HCT116 (cell line): ENCODE results near the gene STAP2. TPM values are rescaled to one million over a fixed set of nuclear protein-coding genes. Genes with fewer than 3 reads are reported as not detected.

Experiments used
- ATAC-seq: fragments of 200-7000 bp; cut with Tn5 transposase; 2 replicates; pipeline ENCODE4 v1.9.1; 2020; ENCODE audit warnings: mild to moderate bottlenecking, moderate library complexity
- BruUV-seq: library from RNA; stranded (reverse); fragments of 400-500 nt; replicated peaks from 2 replicates; lab custom pipeline; 2021; lab: Mats Ljungman, UMichigan
- CTCF ChIA-PET: fragments of 300-600 bp; sonication (Branson Sonifier 250); formaldehyde crosslinking; loops from one replicate; lab custom pipeline; 2021; ENCODE audit warnings: antibody characterized with exemption; lab: Charles Lee
- POLR2A ChIA-PET: fragments of 300-600, 350-600 bp; sonication (Branson Sonifier 250); formaldehyde crosslinking; loops from one replicate; lab custom pipeline; 2021; ENCODE audit warnings: antibody characterized with exemption; lab: Charles Lee
- RAD21 ChIA-PET, 2 experiments: fragments of 300-600 bp; sonication (Branson Sonifier 250); formaldehyde crosslinking; loops; one replicate each; lab custom pipeline; 2023; ENCODE audit warnings: low total read pairs in 2 of 2; ENCODE audit not compliant: uncharacterized antibody in 2 of 2, unreplicated experiment in 2 of 2, low non-redundant PET in 1 of 2; lab: Charles Lee
- DNase-seq: peaks from one replicate; pipeline ENCODE4 v3.0.0-alpha.2; 2010; ENCODE audit warnings: low read depth, low spot score
- H2AFZ ChIP-seq: fragments of 200-600 bp; shearing (Covaris generic), sonication (generic); 2 replicates; pipeline ENCODE4 v1.6.1; 2017; ENCODE audit warnings: low read depth, mixed run types, mixed read lengths, antibody characterized with exemption, low read length; ENCODE audit not compliant: poor library complexity, severe bottlenecking
- H3K27ac ChIP-seq: 2 replicates; pipeline ENCODE4 v1.5.1; 2012; ENCODE audit warnings: low read depth, low read length
- H3K27me3 ChIP-seq: fragments of 200-600 bp; sonication (generic); 2 replicates; pipeline ENCODE4 v1.6.1; 2016; ENCODE audit warnings: mixed run types, low read length, mixed read lengths; ENCODE audit not compliant: insufficient read depth
- H3K36me3 ChIP-seq, 2 experiments: fragments of 200-500 bp in 1 of 2; fragments of 200-600 bp in 1 of 2; sonication (Bioruptor generic) in 1 of 2; sonication (generic) in 1 of 2; 2 replicates each; pipeline versions ENCODE4 v1.5.1 to v1.6.1; 2014 to 2016; ENCODE audit warnings: low read length in 2 of 2, inconsistent platforms in 1 of 2, mixed read lengths in 1 of 2, mixed run types in 1 of 2; ENCODE audit not compliant: insufficient read depth in 2 of 2, control insufficient read depth in 1 of 2
- H3K4me1 ChIP-seq, 2 experiments: fragments of 200-600 bp in 1 of 2; sonication (generic) in 1 of 2; 2 replicates each; pipeline versions ENCODE4 v1.5.1 to v1.6.1; 2012 to 2017; ENCODE audit warnings: low read length in 2 of 2, inconsistent platforms in 1 of 2, mild to moderate bottlenecking in 1 of 2, mixed read lengths in 1 of 2, mixed run types in 1 of 2, moderate library complexity in 1 of 2; ENCODE audit not compliant: insufficient read depth in 2 of 2, control insufficient read depth in 1 of 2
- H3K4me2 ChIP-seq: fragments of 200-600 bp; sonication (generic); 2 replicates; pipeline ENCODE4 v1.6.1; 2017; ENCODE audit warnings: mixed run types, low read length, mixed read lengths
- H3K4me3 ChIP-seq, 2 experiments: fragments of 200-600 bp in 1 of 2; sonication (generic) in 1 of 2; replicated peaks in 1 of 2; 2 replicates each; pipeline ENCODE4 v1.5.1; 2011 to 2016; ENCODE audit warnings: low read length in 2 of 2, control low read depth in 1 of 2, low read depth in 1 of 2, mild to moderate bottlenecking in 1 of 2, mixed read lengths in 1 of 2, mixed run types in 1 of 2
- H3K79me2 ChIP-seq: fragments of 200-600 bp; sonication (generic); 2 replicates; pipeline ENCODE4 v1.6.1; 2017; ENCODE audit warnings: mild to moderate bottlenecking, mixed run types, low read length, moderate library complexity, mixed read lengths; ENCODE audit not compliant: insufficient read depth
- H3K9ac ChIP-seq: fragments of 200-600 bp; sonication (generic); 2 replicates; pipeline ENCODE4 v1.6.1; 2016; ENCODE audit warnings: low read length, mixed read lengths
- H3K9me2 ChIP-seq: fragments of 200-600 bp; sonication (generic), shearing (Covaris generic); 2 replicates; pipeline ENCODE4 v1.6.1; 2017; ENCODE audit warnings: mixed run types, mild to moderate bottlenecking, moderate library complexity; ENCODE audit not compliant: insufficient read depth
- H3K9me3 ChIP-seq, 2 experiments: fragments of 200-500 bp in 1 of 2; fragments of 200-600 bp in 1 of 2; sonication (Bioruptor generic) in 1 of 2; sonication (generic) in 1 of 2; 2 replicates each; pipeline ENCODE4 v1.6.1; 2014 to 2017; ENCODE audit warnings: low read length in 2 of 2, mixed read lengths in 2 of 2, inconsistent platforms in 1 of 2, low read depth in 1 of 2, mild to moderate bottlenecking in 1 of 2, mixed run types in 1 of 2, moderate library complexity in 1 of 2; ENCODE audit not compliant: control insufficient read depth in 1 of 2, insufficient read depth in 1 of 2
- H4K20me1 ChIP-seq: fragments of 200-600 bp; sonication (generic), shearing (Covaris generic); 2 replicates; pipeline ENCODE4 v1.6.1; 2017; ENCODE audit warnings: mixed run types, mild to moderate bottlenecking, moderate library complexity; ENCODE audit not compliant: insufficient read depth
- EGR1 ChIP-seq: IDR thresholded peaks from 2 replicates; pipeline ENCODE4 v1.6.1; 2012; ENCODE audit warnings: low read depth
- EZH2 ChIP-seq: fragments of 200-600 bp; sonication (generic); IDR thresholded peaks from 2 replicates; pipeline ENCODE4 v1.6.1; 2017; ENCODE audit warnings: antibody characterized with exemption, mixed run types
- EZH2phosphoT487 ChIP-seq: fragments of 200-600 bp; IDR thresholded peaks from 2 replicates; pipeline ENCODE4 v1.6.1; 2018; ENCODE audit warnings: antibody characterized with exemption, borderline replicate concordance
- FOSL1 ChIP-seq: IDR thresholded peaks from 2 replicates; pipeline ENCODE4 v1.6.1; 2012; ENCODE audit warnings: low read depth
- JUND ChIP-seq: IDR thresholded peaks from 2 replicates; pipeline ENCODE4 v1.6.1; 2012
- SIN3A ChIP-seq: IDR thresholded peaks from 2 replicates; pipeline ENCODE4 v1.6.1; 2012; ENCODE audit warnings: low read depth
- SP1 ChIP-seq: IDR thresholded peaks from 2 replicates; pipeline ENCODE4 v1.6.1; 2012; ENCODE audit warnings: low read depth
- YY1 ChIP-seq: IDR thresholded peaks from 2 replicates; pipeline ENCODE4 v1.6.1; 2011; ENCODE audit warnings: low read length, low read depth, moderate library complexity, mild to moderate bottlenecking; ENCODE audit not compliant: insufficient replicate concordance; ENCODE audit errors: extremely low read depth
- ZFX ChIP-seq: fragments of 450-650 bp; IDR thresholded peaks from 2 replicates; pipeline ENCODE4 v1.6.1; 2017
- ZNF274 ChIP-seq: fragments of 200-500 bp; sonication (Bioruptor generic); IDR thresholded peaks from 2 replicates; pipeline ENCODE4 v1.6.1; 2014; ENCODE audit warnings: mild to moderate bottlenecking, low read depth, low read length, inconsistent platforms
- intact Hi-C: fragments of 100-400 bp; cut with micrococcal nuclease; formaldehyde crosslinking; loops from 2 replicates; pipeline ENCODE4 v1.10.0; 2022
- total RNA-seq: library from RNA; stranded (reverse); gene quantifications from one replicate; pipeline ENCODE4 v1.2.1, GENCODE V29; 2021; ENCODE audit not compliant: unreplicated experiment
- TF ChIP-seq, protein P1 (sequence below), 3 experiments: fragments of 200-600 bp in 1 of 3; sonication (generic) in 1 of 3; IDR thresholded peaks in 2 of 3; conservative IDR thresholded peaks in 1 of 3; 2 replicates each; pipeline ENCODE4 v1.5.1; 2012 to 2017; ENCODE audit warnings: low read depth in 2 of 3, low read length in 2 of 3, antibody characterized with exemption in 1 of 3, borderline replicate concordance in 1 of 3, control low read depth in 1 of 3, mild to moderate bottlenecking in 1 of 3, mixed read lengths in 1 of 3, mixed run types in 1 of 3, moderate library complexity in 1 of 3; ENCODE audit not compliant: insufficient read depth in 1 of 3
- TF ChIP-seq, protein P2 (sequence below): IDR thresholded peaks from 2 replicates; pipeline ENCODE4 v1.6.1; 2011; ENCODE audit warnings: mild to moderate bottlenecking, low read length, moderate library complexity; ENCODE audit not compliant: insufficient replicate concordance; ENCODE audit errors: extremely low read depth
- TF ChIP-seq, protein P3 (sequence below): IDR thresholded peaks from 2 replicates; pipeline ENCODE4 v1.6.1; 2012

Gene STAP2
- total RNA-seq, 1 experiment from 2014 or later: 2.1 TPM

DNA sequence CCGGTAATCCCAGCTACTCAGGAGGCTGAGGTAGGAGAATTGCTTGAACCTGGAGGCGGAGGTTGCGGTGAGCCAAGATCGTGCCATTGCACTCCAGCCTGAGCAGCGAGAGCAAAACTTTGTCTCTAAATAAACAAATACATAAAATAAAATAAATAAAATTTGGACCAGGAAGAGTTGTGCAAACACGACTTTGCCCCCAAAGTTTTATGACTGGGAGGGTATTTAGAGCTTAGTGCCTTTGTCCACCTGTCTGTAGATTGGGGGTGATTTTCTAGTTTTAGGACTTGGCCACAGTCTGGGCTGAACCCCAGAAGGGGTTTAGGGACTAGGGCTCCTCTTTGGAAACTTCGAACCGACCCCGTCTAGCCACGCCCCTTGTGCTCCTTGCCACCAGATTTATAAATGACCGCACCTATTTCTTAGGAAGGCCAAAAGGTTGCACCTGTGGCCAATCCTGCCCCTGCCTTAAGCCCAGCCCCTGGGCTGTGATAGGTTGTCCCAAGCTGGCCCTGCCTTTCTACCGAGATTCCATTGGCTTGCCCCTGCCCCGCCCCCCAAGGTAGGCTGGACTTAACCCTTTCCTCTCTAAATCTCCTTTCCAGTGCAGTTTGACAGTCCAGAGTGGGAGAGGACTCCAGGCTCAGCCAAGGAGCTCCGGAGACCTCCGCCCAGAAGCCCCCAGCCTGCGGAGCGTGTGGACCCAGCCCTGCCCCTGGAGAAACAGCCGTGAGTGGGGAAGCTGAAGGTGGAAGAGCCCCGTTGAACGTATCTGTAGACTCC is 54.3 kb downstream of the STAP2 start:
- ATAC-seq (peak; percentile 83), DNase-seq (peak; percentile 77)
- TF ChIP-seq SP1: peak; percentile 61
- no peak for TF ChIP-seq EGR1
- intact Hi-C loops: no loop called here
- H3K4me2 ChIP-seq: peak overlapping the region; percentile 63
- H3K9me2 ChIP-seq: no peaks in the 10 kb centered on the region
- peak overlapping the region; percentile 16 to 35; a peak in 3 of 4 replicates for H3K4me3 ChIP-seq
- H2AFZ ChIP-seq: peak overlapping the region; percentile 61
- no peak overlapping the region for H3K27ac ChIP-seq
- H3K9me3 ChIP-seq: no peaks in the 10 kb centered on the region
- peaks cover 12 to 38% of the 10 kb centered on the region in 2 experiments; a peak in 3 of 4 replicates for H3K4me1 ChIP-seq
- H3K36me3 ChIP-seq: no peaks in the 10 kb centered on the region
- no peaks in the 10 kb centered on the region for H3K27me3 ChIP-seq
- no TSS peak for BruUV-seq
- RAD21 ChIA-PET: no interaction called here
- no peaks in the 10 kb centered on the region for H3K79me2 ChIP-seq
- CTCF ChIA-PET: interaction anchor here (1.4 kb wide), 1 partner anchor 17 kb away, joined by 6 read pairs; no protein-coding TSS in a partner anchor
- H4K20me1 ChIP-seq: no peaks in the 10 kb centered on the region
- no peak overlapping the region for H3K9ac ChIP-seq
- POLR2A ChIA-PET: interaction anchor here (0.5 kb wide), 1 partner anchor 562 kb away, joined by 3 read pairs; no protein-coding TSS in a partner anchor

DNA sequence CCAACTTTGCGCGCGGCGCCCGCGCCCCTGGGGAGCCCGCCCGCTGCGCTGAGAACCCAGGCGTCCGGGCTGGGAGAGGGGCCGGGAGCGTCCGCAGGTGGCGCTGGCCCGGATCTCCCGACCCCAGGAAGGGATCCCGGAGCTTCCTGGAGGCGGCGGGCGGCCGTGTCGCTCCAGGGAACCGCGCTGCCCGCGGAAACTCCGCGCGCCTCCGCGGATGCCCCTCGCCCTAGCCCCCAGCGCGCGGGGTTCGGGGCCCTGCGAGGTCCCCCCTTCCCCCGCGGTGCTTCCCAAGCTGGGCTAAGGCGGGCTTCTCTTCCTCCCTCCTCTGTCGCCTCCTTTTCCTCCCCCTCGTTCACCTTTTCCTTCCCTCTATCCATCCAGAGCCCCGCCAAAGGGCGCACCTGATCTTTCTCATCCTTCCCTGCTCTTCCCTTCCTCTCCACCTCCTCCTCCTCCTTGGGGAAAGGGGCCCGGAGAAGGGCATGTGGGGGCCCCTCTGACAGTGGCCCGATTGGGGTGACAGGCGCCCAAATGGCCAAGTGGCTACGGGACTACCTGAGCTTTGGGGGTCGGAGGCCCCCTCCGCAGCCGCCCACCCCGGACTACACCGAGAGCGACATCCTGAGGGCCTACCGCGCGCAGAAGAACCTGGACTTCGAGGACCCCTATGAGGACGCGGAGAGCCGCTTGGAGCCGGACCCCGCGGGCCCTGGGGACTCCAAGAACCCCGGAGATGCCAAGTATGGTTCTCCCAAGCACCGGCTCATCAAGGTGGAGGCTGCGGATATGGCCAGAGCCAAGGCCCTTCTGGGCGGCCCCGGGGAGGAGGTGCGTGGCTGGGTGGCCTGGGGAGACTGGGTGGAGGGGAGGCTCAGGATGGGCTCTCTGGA is 58.9 kb downstream of the STAP2 start:
- H3K4me3 ChIP-seq: no peak overlapping the region
- POLR2A ChIA-PET: no interaction called here
- ATAC-seq (no peak), DNase-seq (no peak)
- H3K79me2 ChIP-seq: no peaks in the 10 kb centered on the region
- H3K27ac ChIP-seq: no peak overlapping the region
- no peaks in the 10 kb centered on the region for H4K20me1 ChIP-seq
- no peaks in the 10 kb centered on the region for H3K9me3 ChIP-seq
- intact Hi-C loops: no loop called here
- peaks cover 5 to 19% of the 10 kb centered on the region in 2 experiments; a peak in 3 of 4 replicates for H3K4me1 ChIP-seq
- BruUV-seq: no TSS peak
- CTCF ChIA-PET: no interaction called here
- no peaks in the 10 kb centered on the region for H3K27me3 ChIP-seq
- RAD21 ChIA-PET: no interaction called here
- H2AFZ ChIP-seq: no peak overlapping the region
- no peak overlapping the region for H3K4me2 ChIP-seq
- H3K9ac ChIP-seq: no peak overlapping the region
- H3K36me3 ChIP-seq: no peaks in the 10 kb centered on the region
- no peaks in the 10 kb centered on the region for H3K9me2 ChIP-seq
- TF ChIP-seq ZFX (no peak), FOSL1 (no peak), SIN3A (no peak), ZNF274 (no peak), YY1 (no peak), JUND (no peak), EZH2 (no peak), EZH2phosphoT487 (no peak)
- TF ChIP-seq, protein P1, sequence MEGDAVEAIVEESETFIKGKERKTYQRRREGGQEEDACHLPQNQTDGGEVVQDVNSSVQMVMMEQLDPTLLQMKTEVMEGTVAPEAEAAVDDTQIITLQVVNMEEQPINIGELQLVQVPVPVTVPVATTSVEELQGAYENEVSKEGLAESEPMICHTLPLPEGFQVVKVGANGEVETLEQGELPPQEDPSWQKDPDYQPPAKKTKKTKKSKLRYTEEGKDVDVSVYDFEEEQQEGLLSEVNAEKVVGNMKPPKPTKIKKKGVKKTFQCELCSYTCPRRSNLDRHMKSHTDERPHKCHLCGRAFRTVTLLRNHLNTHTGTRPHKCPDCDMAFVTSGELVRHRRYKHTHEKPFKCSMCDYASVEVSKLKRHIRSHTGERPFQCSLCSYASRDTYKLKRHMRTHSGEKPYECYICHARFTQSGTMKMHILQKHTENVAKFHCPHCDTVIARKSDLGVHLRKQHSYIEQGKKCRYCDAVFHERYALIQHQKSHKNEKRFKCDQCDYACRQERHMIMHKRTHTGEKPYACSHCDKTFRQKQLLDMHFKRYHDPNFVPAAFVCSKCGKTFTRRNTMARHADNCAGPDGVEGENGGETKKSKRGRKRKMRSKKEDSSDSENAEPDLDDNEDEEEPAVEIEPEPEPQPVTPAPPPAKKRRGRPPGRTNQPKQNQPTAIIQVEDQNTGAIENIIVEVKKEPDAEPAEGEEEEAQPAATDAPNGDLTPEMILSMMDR (IDR thresholded peaks at IDR 0.05 in 2 of 3, conservative IDR thresholded peaks at IDR 0.05 in 1 of 3; ENCODE audit: borderline replicate concordance in 1 of 3, insufficient read depth in 1 of 3, low read depth in 2 of 3, low read length in 2 of 3): no peak
- TF ChIP-seq, protein P2, sequence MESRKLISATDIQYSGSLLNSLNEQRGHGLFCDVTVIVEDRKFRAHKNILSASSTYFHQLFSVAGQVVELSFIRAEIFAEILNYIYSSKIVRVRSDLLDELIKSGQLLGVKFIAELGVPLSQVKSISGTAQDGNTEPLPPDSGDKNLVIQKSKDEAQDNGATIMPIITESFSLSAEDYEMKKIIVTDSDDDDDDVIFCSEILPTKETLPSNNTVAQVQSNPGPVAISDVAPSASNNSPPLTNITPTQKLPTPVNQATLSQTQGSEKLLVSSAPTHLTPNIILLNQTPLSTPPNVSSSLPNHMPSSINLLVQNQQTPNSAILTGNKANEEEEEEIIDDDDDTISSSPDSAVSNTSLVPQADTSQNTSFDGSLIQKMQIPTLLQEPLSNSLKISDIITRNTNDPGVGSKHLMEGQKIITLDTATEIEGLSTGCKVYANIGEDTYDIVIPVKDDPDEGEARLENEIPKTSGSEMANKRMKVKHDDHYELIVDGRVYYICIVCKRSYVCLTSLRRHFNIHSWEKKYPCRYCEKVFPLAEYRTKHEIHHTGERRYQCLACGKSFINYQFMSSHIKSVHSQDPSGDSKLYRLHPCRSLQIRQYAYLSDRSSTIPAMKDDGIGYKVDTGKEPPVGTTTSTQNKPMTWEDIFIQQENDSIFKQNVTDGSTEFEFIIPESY: no peak
- TF ChIP-seq, protein P3, sequence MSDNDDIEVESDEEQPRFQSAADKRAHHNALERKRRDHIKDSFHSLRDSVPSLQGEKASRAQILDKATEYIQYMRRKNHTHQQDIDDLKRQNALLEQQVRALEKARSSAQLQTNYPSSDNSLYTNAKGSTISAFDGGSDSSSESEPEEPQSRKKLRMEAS: no peak
